ENCODE measurements around the gene HORMAD2. TPM values are rescaled to one million over a fixed set of nuclear protein-coding genes. Genes with fewer than 3 reads are reported as not detected.

Gene HORMAD2
- total and polyA plus RNA-seq, 9 of the 15 experiments (the other 6 are each of a cell fraction or from before 2014, with no cell fraction given) = not detected

- TF ChIP-seq REST (IDR thresholded peaks at IDR 0.05; ENCODE audit: borderline replicate concordance) (peak; percentile 32; the same call in 1 of the 2 replicates), REST (CRISPR knock-in tag; IDR thresholded peaks at IDR 0.05; ENCODE audit: low read depth) (no peak), MEIS2 (IDR thresholded peaks at IDR 0.05; ENCODE audit: partially characterized antibody) (peak; percentile 73), U2AF1 (optimal IDR thresholded peaks at IDR 0.05; ENCODE audit: low read depth, low read length) (no peak), SMAD2 (IDR thresholded peaks at IDR 0.05; ENCODE audit: low read depth, low read length) (no peak), PKNOX1 (IDR thresholded peaks at IDR 0.05) (peak; percentile 61), FUS (optimal IDR thresholded peaks at IDR 0.05; ENCODE audit: low read depth, low read length) (no peak), CLOCK (CRISPR knock-in tag; IDR thresholded peaks at IDR 0.05; ENCODE audit: borderline replicate concordance) (no peak), ARID4B (CRISPR knock-in tag; IDR thresholded peaks at IDR 0.05) (no peak), PHF21A (IDR thresholded peaks at IDR 0.05; ENCODE audit: borderline replicate concordance, low read depth) (no peak), RBBP5 (IDR thresholded peaks at IDR 0.05; ENCODE audit: borderline replicate concordance, insufficient read depth, low read length, poor library complexity, severe bottlenecking) (no peak), U2AF2 (optimal IDR thresholded peaks at IDR 0.05; ENCODE audit: low read depth, low read length) (no peak)
Observed at GRCh38 chr22:30216710-30217109, 136.4 kb downstream of the HORMAD2 start (continued).
